Activated T-cell treated with anti-CD3 and anti-CD28 coated beads, Interleukin-2, amount 50 U/mL, for 4 hours (primary cell): Measurements from ENCODE around the gene LBR. TPM values are rescaled to one million over a fixed set of nuclear protein-coding genes. Genes with fewer than 3 reads are reported as not detected.

ENCODE experiments used
- ATAC-seq, 2 donors: fragments of 200-7000 bp; cut with Tn5 transposase; one replicate each; pipeline ENCODE4 v1.10.0; 2021
- DNase-seq: peaks from one replicate; pipeline ENCODE4 v3.0.0-alpha.2; 2020
- H3K27me3 Mint-ChIP-seq: one replicate; pipeline ENCODE4 v1.8.0; 2021; ENCODE audit warnings: low read depth, mixed read lengths
- H3K36me3 Mint-ChIP-seq: one replicate; pipeline ENCODE4 v1.8.0; 2022; ENCODE audit warnings: mixed read lengths; ENCODE audit not compliant: insufficient read depth
- H3K4me1 Mint-ChIP-seq: one replicate; pipeline ENCODE4 v1.8.0; 2021; ENCODE audit warnings: low read depth, mixed read lengths
- H3K4me3 Mint-ChIP-seq: one replicate; pipeline ENCODE4 v1.8.0; 2021; ENCODE audit warnings: mild to moderate bottlenecking, moderate library complexity, mixed read lengths
- H3K9me3 Mint-ChIP-seq: one replicate; pipeline ENCODE4 v1.8.0; 2021; ENCODE audit warnings: mixed read lengths
- total RNA-seq, 3 donors: library from RNA; stranded (reverse); gene quantifications; one replicate each; pipeline ENCODE4 v1.2.1, GENCODE V29; 2021

Gene LBR
- total RNA-seq, 3 donors from 2014 or later, result 71.0 to 89.9 (median 78.9) TPM

DNA sequence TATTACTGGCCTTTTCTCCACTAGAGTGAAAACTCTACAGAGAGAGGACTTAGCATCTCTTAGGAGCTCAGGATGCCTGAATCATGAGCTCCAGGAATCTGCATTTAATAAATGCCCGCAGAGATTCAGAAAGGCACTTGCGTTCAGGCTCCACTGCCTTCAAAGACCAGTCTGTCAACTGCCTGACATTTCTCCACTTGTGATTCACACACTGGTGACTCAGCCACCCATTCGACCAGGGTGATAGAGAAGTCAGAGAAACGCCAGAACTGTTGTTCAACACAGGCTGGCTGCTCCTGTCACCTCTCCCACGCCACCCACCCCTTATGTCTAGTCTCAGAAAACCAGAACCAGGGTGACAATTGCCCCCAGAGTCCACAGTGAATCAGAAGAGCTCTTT lies 26.9 kb upstream of the LBR start:
- peak; percentile 98 to 99 for ATAC-seq
- Mint-ChIP-seq H3K36me3 (no peaks in the 10 kb centered on the region), H3K27me3 (no peaks in the 10 kb centered on the region), H3K4me1 (peaks cover 45% of the 10 kb centered on the region), H3K4me3 (peak overlapping the region; percentile 35), H3K9me3 (no peaks in the 10 kb centered on the region)
- DNase-seq, result peak; percentile 74

GRCh38 chr1:225453797-225454648 lies 26.2 kb upstream of the LBR start:
- H3K4me1 Mint-ChIP-seq, result peaks cover 41% of the 10 kb centered on the region

DNA sequence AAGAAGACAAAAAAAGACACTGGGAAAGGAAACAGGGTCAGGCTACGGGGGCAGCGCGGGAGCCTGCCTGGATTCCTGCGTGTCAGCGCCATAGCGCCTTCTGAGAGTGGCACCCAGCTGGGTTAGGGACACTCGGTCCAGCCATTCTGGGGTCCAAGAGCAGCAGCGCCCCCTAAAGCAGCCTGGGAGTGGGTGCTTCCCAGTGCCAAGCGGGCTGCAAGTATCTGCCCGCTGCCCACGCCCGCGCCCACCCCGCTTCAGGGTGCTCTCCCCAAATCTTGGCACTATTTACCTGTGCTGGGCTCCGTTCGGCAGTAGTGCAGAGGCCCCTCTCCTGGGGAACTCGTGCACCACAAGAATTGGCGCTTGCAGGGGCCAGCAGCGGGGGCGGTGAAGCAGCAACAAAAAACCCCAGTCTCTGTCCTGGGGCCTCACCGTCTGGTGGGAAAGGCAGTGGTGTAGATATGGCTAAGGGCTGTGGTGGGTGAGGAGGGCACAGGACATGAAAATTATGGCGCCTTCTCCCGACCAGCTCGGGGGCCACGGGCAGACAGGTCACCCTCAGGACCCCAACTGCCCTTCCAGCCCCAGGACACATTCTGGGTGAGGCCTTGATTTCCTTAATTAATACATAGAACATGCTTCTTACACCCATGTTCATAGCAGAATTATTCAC lies 24.1 kb upstream of the LBR start:
- DNase-seq, result no peak
- Mint-ChIP-seq H3K4me3 (no peak overlapping the region), H3K9me3 (no peaks in the 10 kb centered on the region), H3K27me3 (no peaks in the 10 kb centered on the region), H3K4me1 (peaks cover 41% of the 10 kb centered on the region), H3K36me3 (no peaks in the 10 kb centered on the region)
- no peak for ATAC-seq

More at GRCh38 chr1:225453797-225454648, 26.2 kb upstream of the LBR start:
- Mint-ChIP-seq H3K36me3 (no peaks in the 10 kb centered on the region), H3K27me3 (no peaks in the 10 kb centered on the region), H3K4me3 (no peak overlapping the region), H3K9me3 (no peaks in the 10 kb centered on the region)
- peak in 1 of 2 donors; percentile 2 for ATAC-seq
- DNase-seq, result no peak

GRCh38 chr1:225451340-225451739 lies 23.5 kb upstream of the LBR start:
- H3K4me1 Mint-ChIP-seq, result peaks cover 44% of the 10 kb centered on the region
- ATAC-seq (no peak), DNase-seq (no peak)
- no peaks in the 10 kb centered on the region for H3K9me3 Mint-ChIP-seq
- no peaks in the 10 kb centered on the region for H3K27me3 Mint-ChIP-seq
- no peak overlapping the region for H3K4me3 Mint-ChIP-seq
- no peaks in the 10 kb centered on the region for H3K36me3 Mint-ChIP-seq

GRCh38 chr1:225450491-225451191 lies 22.8 kb upstream of the LBR start:
- DNase-seq, result no peak
- peaks cover 51% of the 10 kb centered on the region for H3K4me1 Mint-ChIP-seq
- H3K27me3 Mint-ChIP-seq, result no peaks in the 10 kb centered on the region
- no peak for ATAC-seq
- no peaks in the 10 kb centered on the region for H3K36me3 Mint-ChIP-seq
- H3K4me3 Mint-ChIP-seq, result no peak overlapping the region
- no peaks in the 10 kb centered on the region for H3K9me3 Mint-ChIP-seq

GRCh38 chr1:225449774-225450173 lies 21.9 kb upstream of the LBR start:
- DNase-seq (no peak), ATAC-seq (no peak)
- H3K36me3 Mint-ChIP-seq, result no peaks in the 10 kb centered on the region
- H3K4me3 Mint-ChIP-seq, result no peak overlapping the region
- peaks cover 56% of the 10 kb centered on the region for H3K4me1 Mint-ChIP-seq
- no peaks in the 10 kb centered on the region for H3K27me3 Mint-ChIP-seq
- no peaks in the 10 kb centered on the region for H3K9me3 Mint-ChIP-seq

DNA sequence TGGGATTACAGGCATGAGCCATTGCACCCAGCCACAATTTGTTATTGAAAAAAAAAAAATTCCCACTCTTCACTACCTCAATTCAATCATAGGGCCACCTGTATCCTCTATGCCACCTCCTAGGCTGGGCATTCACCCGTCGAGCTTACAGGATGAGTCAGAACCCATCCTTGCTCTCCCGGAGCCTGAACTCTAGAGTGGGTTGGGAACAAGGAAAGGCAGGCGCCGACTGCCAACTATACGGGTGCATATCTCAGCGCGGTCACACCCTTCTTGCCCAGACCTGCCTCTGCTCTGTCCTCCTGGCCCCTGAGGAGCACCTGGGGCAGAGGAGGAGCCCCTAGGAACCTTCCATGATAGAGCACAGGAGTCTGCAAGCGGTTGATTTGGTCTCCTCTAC lies 21.4 kb upstream of the LBR start:
- Mint-ChIP-seq H3K9me3 (no peaks in the 10 kb centered on the region), H3K27me3 (no peaks in the 10 kb centered on the region), H3K36me3 (no peaks in the 10 kb centered on the region), H3K4me1 (peaks cover 56% of the 10 kb centered on the region), H3K4me3 (no peak overlapping the region)
- DNase-seq (no peak), ATAC-seq (no peak)

DNA sequence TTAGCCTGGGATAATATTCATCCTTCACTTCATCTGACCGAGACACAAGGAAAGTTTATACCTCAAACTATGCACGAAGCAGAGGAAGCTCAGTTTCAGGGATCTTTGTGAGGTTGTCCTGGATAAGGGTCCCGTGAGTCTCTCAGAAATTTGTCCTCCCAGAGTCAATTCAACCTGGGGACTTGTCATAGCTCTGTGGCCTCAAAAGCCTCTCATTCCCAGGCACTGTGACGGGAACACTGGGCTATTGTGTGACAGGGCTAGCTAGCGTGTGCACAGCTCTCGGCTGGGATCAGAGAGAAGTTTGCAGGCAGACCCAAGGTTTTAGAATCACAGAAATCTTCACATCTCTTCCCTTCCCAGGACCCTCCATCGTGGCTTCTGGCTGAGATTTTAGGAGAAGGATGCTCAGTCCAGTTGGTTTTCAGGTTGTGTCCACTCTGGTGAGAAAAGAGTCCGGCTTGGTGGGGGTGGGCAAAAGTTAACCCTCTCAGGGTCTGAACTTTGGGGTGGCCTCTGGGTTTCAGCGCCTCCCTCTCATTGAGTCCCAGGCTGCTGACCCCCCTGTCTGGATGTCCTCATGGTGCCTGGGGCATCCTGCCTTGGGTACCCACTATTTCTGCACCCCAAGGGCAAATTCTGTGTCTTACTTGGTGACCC lies 20.4 kb upstream of the LBR start:
- Mint-ChIP-seq H3K4me1 (peaks cover 51% of the 10 kb centered on the region), H3K27me3 (no peaks in the 10 kb centered on the region), H3K9me3 (no peaks in the 10 kb centered on the region), H3K4me3 (no peak overlapping the region), H3K36me3 (no peaks in the 10 kb centered on the region)
- no peak for ATAC-seq
- no peak for DNase-seq

DNA sequence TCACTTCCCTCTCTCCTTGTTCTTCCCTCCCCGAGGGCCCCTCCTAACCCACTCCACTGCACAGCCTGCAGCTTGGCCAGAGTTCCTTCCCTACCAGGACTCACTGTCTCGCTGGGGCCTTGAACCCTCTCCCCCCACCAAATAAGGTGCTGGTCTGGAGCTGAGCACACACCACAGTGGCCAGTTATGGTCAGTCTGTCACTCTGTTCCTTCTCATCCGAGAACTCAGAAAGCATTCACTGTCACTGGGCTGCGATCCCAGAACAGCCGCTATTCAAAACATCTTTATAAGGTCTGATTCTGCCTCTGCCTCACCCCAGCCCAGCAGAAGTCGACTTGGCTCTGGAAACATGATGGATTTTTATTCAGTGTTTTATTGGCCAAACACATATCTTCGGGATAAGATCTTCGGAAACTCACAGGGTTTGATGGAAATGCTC lies 19.8 kb upstream of the LBR start:
- H3K4me1 Mint-ChIP-seq, result peaks cover 55% of the 10 kb centered on the region
- ATAC-seq, result no peak
- no peaks in the 10 kb centered on the region for H3K27me3 Mint-ChIP-seq
- no peak overlapping the region for H3K4me3 Mint-ChIP-seq
- H3K9me3 Mint-ChIP-seq, result no peaks in the 10 kb centered on the region
- no peak for DNase-seq
- no peaks in the 10 kb centered on the region for H3K36me3 Mint-ChIP-seq

GRCh38 chr1:225446981-225447615 lies 19.3 kb upstream of the LBR start:
- Mint-ChIP-seq H3K27me3 (no peaks in the 10 kb centered on the region), H3K9me3 (no peaks in the 10 kb centered on the region), H3K4me3 (no peak overlapping the region), H3K4me1 (peaks cover 58% of the 10 kb centered on the region), H3K36me3 (no peaks in the 10 kb centered on the region)
- ATAC-seq (no peak), DNase-seq (no peak)

- DNase-seq, result no peak
- Mint-ChIP-seq H3K36me3 (no peaks in the 10 kb centered on the region), H3K27me3 (no peaks in the 10 kb centered on the region), H3K9me3 (no peaks in the 10 kb centered on the region), H3K4me1 (peaks cover 64% of the 10 kb centered on the region), H3K4me3 (no peak overlapping the region)
- no peak for ATAC-seq
Measured at GRCh38 chr1:225446595-225446960, 18.7 kb upstream of the LBR start.

GRCh38 chr1:225445639-225446594 lies 18.1 kb upstream of the LBR start:
- DNase-seq (no peak), ATAC-seq (no peak)
- H3K4me3 Mint-ChIP-seq, result peak overlapping the region; percentile 16
- no peaks in the 10 kb centered on the region for H3K27me3 Mint-ChIP-seq
- H3K4me1 Mint-ChIP-seq, result peaks cover 66% of the 10 kb centered on the region
- H3K36me3 Mint-ChIP-seq, result no peaks in the 10 kb centered on the region
- no peaks in the 10 kb centered on the region for H3K9me3 Mint-ChIP-seq

- ATAC-seq (no peak), DNase-seq (no peak)
- no peaks in the 10 kb centered on the region for H3K36me3 Mint-ChIP-seq
- H3K9me3 Mint-ChIP-seq, result no peaks in the 10 kb centered on the region
- no peak overlapping the region for H3K4me3 Mint-ChIP-seq
- no peaks in the 10 kb centered on the region for H3K27me3 Mint-ChIP-seq
- peaks cover 51% of the 10 kb centered on the region for H3K4me1 Mint-ChIP-seq
Measured at GRCh38 chr1:225442123-225442505, 14.3 kb upstream of the LBR start.
